Naive thymus-derived CD4-positive, alpha-beta T cell (primary cell): ENCODE results near the gene SNX25. TPM values are rescaled to one million over a fixed set of nuclear protein-coding genes. Genes with fewer than 3 reads are reported as not detected.

Experiments used
- ATAC-seq: fragments of 150-1000 bp; cut with Tn5 transposase; 2 replicates; pipeline ENCODE4 v1.10.0; 2021; ENCODE audit warnings: mild to moderate bottlenecking, moderate library complexity
- CTCF ChIA-PET: fragments of 350-600 bp; sonication (Branson Sonifier 250); formaldehyde crosslinking; loops from one replicate; lab custom pipeline; 2021; ENCODE audit warnings: antibody characterized with exemption; lab: Charles Lee
- POLR2A ChIA-PET: fragments of 350-600 bp; sonication (Branson Sonifier 250); formaldehyde crosslinking; loops from one replicate; lab custom pipeline; 2021; ENCODE audit warnings: antibody characterized with exemption, inconsistent platforms; lab: Charles Lee
- DNase-seq, 9 donors: peaks; one replicate each; pipeline versions ENCODE4 v3.0.0 to v3.0.0-alpha.2; 2020 to 2022; ENCODE audit warnings: mixed read lengths in 1 of 9
- H3K27ac ChIP-seq: one replicate; pipeline ENCODE4 v1.7.0; 2013; ENCODE audit warnings: mild to moderate bottlenecking, low read depth, low read length, moderate library complexity
- H3K27me3 ChIP-seq, 2 donors: one replicate each; pipeline ENCODE4 v1.7.0; 2013; ENCODE audit warnings: low read length in 2 of 2, mild to moderate bottlenecking in 2 of 2, moderate library complexity in 2 of 2; ENCODE audit not compliant: control insufficient read depth in 2 of 2, insufficient read depth in 2 of 2
- H3K36me3 ChIP-seq, 3 experiments: 1 replicate in 2 of 3; 2 replicates in 1 of 3; pipeline ENCODE4 v1.7.0; 2013; ENCODE audit warnings: low read length in 3 of 3, mild to moderate bottlenecking in 3 of 3, moderate library complexity in 1 of 3; ENCODE audit not compliant: insufficient read depth in 3 of 3, control insufficient read depth in 2 of 3
- H3K4me1 ChIP-seq, 2 donors: one replicate each; pipeline ENCODE4 v1.7.0; 2013; ENCODE audit warnings: low read length in 2 of 2, mild to moderate bottlenecking in 2 of 2, moderate library complexity in 1 of 2; ENCODE audit not compliant: control insufficient read depth in 2 of 2, insufficient read depth in 2 of 2
- H3K4me3 ChIP-seq: 2 replicates; pipeline ENCODE4 v1.7.0; 2013; ENCODE audit warnings: mild to moderate bottlenecking, low read length
- H3K9me3 ChIP-seq, 3 experiments: 1 replicate in 2 of 3; 2 replicates in 1 of 3; pipeline ENCODE4 v1.7.0; 2013; ENCODE audit warnings: low read length in 3 of 3; ENCODE audit not compliant: control insufficient read depth in 2 of 3
- H3K27ac Mint-ChIP-seq, 9 donors: one replicate each; pipeline ENCODE4 v1.8.0; 2020 to 2022; ENCODE audit warnings: mixed read lengths in 9 of 9, mild to moderate bottlenecking in 8 of 9, moderate library complexity in 5 of 9, inconsistent platforms in 2 of 9
- H3K27me3 Mint-ChIP-seq, 5 donors: one replicate each; pipeline ENCODE4 v1.8.0; 2021 to 2022; ENCODE audit warnings: mixed read lengths in 5 of 5, mild to moderate bottlenecking in 1 of 5
- H3K36me3 Mint-ChIP-seq, 5 donors: one replicate each; pipeline ENCODE4 v1.8.0; 2020 to 2022; ENCODE audit warnings: mixed read lengths in 5 of 5, mild to moderate bottlenecking in 3 of 5, inconsistent platforms in 1 of 5
- H3K4me1 Mint-ChIP-seq, 7 donors: one replicate each; pipeline ENCODE4 v1.8.0; 2020 to 2022; ENCODE audit warnings: mixed read lengths in 7 of 7, mild to moderate bottlenecking in 3 of 7, inconsistent platforms in 1 of 7
- H3K4me3 Mint-ChIP-seq, 10 donors: one replicate each; pipeline ENCODE4 v1.8.0; 2020 to 2022; ENCODE audit warnings: mild to moderate bottlenecking in 10 of 10, mixed read lengths in 10 of 10, moderate library complexity in 6 of 10, inconsistent platforms in 2 of 10
- H3K9me3 Mint-ChIP-seq, 11 donors: one replicate each; pipeline ENCODE4 v1.8.0; 2020 to 2022; ENCODE audit warnings: mixed read lengths in 11 of 11, mild to moderate bottlenecking in 4 of 11, inconsistent platforms in 1 of 11, moderate library complexity in 1 of 11
- intact Hi-C, 2 donors: fragments of 100-400 bp; cut with micrococcal nuclease; formaldehyde crosslinking; loops; one replicate each; pipeline ENCODE4 v1.15.1; 2023
- polyA plus RNA-seq, 2 donors: library from polyadenylated mRNA; unstranded; fragments of 300-500 nt; fragmentation: Illumina TruSeq; gene quantifications; one replicate each; pipeline ENCODE4 v1.2.3, GENCODE V29; 2021
- total RNA-seq, 6 experiments: library from RNA in 5 of 6; stranded (reverse) in 5 of 6; gene quantifications; 1 replicate in 5 of 6; 2 replicates in 1 of 6; pipeline ENCODE4 v1.2.3 and lab custom pipeline; 2021 to 2026

The SNX25 gene
- total and polyA plus RNA-seq, 7 experiments from 2014 or later: 3.9 to 18.9 (median 9.8) TPM

GRCh38 chr4:185351691-185352090 lies 142.3 kb downstream of the SNX25 start:
- Histone ChIP-seq H3K4me1 (no peaks in the 10 kb centered on the region), H3K9me3 (no peaks in the 10 kb centered on the region), H3K27me3 (no peaks in the 10 kb centered on the region), H3K27ac (no peak overlapping the region), H3K36me3 (no peaks in the 10 kb centered on the region), H3K4me3 (no peak overlapping the region)
- no peak overlapping the region for H3K4me3 Mint-ChIP-seq
- intact Hi-C loops: no loop called here
- no peak overlapping the region for H3K27ac Mint-ChIP-seq
- H3K9me3 Mint-ChIP-seq: peaks cover 0 to 1% (median 0%) of the 10 kb centered on the region in 11 donors
- peaks cover 32 to 66% (median 48%) of the 10 kb centered on the region in 5 donors for H3K36me3 Mint-ChIP-seq
- H3K27me3 Mint-ChIP-seq: no peaks in the 10 kb centered on the region
- ChIA-PET POLR2A (no interaction called here), CTCF (no interaction called here)
- H3K4me1 Mint-ChIP-seq: peaks cover 0 to 14% (median 0%) of the 10 kb centered on the region in 7 donors
- ATAC-seq (no peak), DNase-seq (no peak)

GRCh38 chr4:185352202-185352601 lies 142.8 kb downstream of the SNX25 start:
- ChIA-PET POLR2A (no interaction called here), CTCF (no interaction called here)
- H3K27me3 ChIP-seq: no peaks in the 10 kb centered on the region
- no peaks in the 10 kb centered on the region for H3K36me3 ChIP-seq
- Mint-ChIP-seq H3K9me3 (peaks cover 0 to 1% (median 0%) of the 10 kb centered on the region in 11 donors), H3K36me3 (peaks cover 27 to 66% (median 43%) of the 10 kb centered on the region in 5 donors), H3K4me3 (no peak overlapping the region), H3K27ac (no peak overlapping the region), H3K27me3 (no peaks in the 10 kb centered on the region), H3K4me1 (peaks cover 0 to 10% (median 0%) of the 10 kb centered on the region in 7 donors)
- H3K4me3 ChIP-seq: no peak overlapping the region
- H3K4me1 ChIP-seq: no peaks in the 10 kb centered on the region
- no peak overlapping the region for H3K27ac ChIP-seq
- intact Hi-C loops: no loop called here
- no peaks in the 10 kb centered on the region for H3K9me3 ChIP-seq
- ATAC-seq (no peak), DNase-seq (no peak)

- Mint-ChIP-seq H3K4me1 (peaks cover 0 to 10% (median 0%) of the 10 kb centered on the region in 7 donors), H3K27ac (peak overlapping the region in 1 of 9 donors; percentile 31), H3K4me3 (no peak overlapping the region), H3K9me3 (peaks cover 0 to 1% (median 0%) of the 10 kb centered on the region in 11 donors), H3K27me3 (no peaks in the 10 kb centered on the region), H3K36me3 (peaks cover 24 to 66% (median 41%) of the 10 kb centered on the region in 5 donors)
- H3K4me3 ChIP-seq: no peak overlapping the region
- H3K36me3 ChIP-seq: no peaks in the 10 kb centered on the region
- no peak for DNase-seq
- no peak for ATAC-seq
- H3K4me1 ChIP-seq: no peaks in the 10 kb centered on the region
- intact Hi-C loops: no loop called here
- CTCF ChIA-PET: no interaction called here
- no peaks in the 10 kb centered on the region for H3K27me3 ChIP-seq
- H3K27ac ChIP-seq: no peak overlapping the region
- H3K9me3 ChIP-seq: no peaks in the 10 kb centered on the region
- POLR2A ChIA-PET: no interaction called here
Measured at GRCh38 chr4:185352741-185353140, 143.3 kb downstream of the SNX25 start.

GRCh38 chr4:185357211-185357610 lies 147.8 kb downstream of the SNX25 start:
- DNase-seq: no peak
- Histone ChIP-seq H3K36me3 (no peaks in the 10 kb centered on the region), H3K9me3 (no peaks in the 10 kb centered on the region), H3K27me3 (no peaks in the 10 kb centered on the region), H3K4me3 (no peak overlapping the region), H3K4me1 (no peaks in the 10 kb centered on the region), H3K27ac (no peak overlapping the region)
- peaks cover 9 to 45% (median 20%) of the 10 kb centered on the region in 5 donors for H3K36me3 Mint-ChIP-seq
- ChIA-PET CTCF (no interaction called here), POLR2A (no interaction called here)
- no peaks in the 10 kb centered on the region for H3K9me3 Mint-ChIP-seq
- no peaks in the 10 kb centered on the region for H3K27me3 Mint-ChIP-seq
- peaks cover 0 to 5% (median 0%) of the 10 kb centered on the region in 7 donors for H3K4me1 Mint-ChIP-seq
- intact Hi-C loops: no loop called here
- no peak overlapping the region for H3K27ac Mint-ChIP-seq
- ATAC-seq: no peak
- no peak overlapping the region for H3K4me3 Mint-ChIP-seq

- Mint-ChIP-seq H3K9me3 (no peaks in the 10 kb centered on the region), H3K36me3 (peaks cover 8 to 39% (median 14%) of the 10 kb centered on the region in 5 donors), H3K27ac (no peak overlapping the region), H3K27me3 (no peaks in the 10 kb centered on the region), H3K4me3 (no peak overlapping the region), H3K4me1 (no peaks in the 10 kb centered on the region)
- intact Hi-C loops: no loop called here
- Histone ChIP-seq H3K9me3 (no peaks in the 10 kb centered on the region), H3K36me3 (no peaks in the 10 kb centered on the region), H3K27me3 (no peaks in the 10 kb centered on the region), H3K4me3 (no peak overlapping the region), H3K27ac (no peak overlapping the region), H3K4me1 (no peaks in the 10 kb centered on the region)
- CTCF ChIA-PET: no interaction called here
- ATAC-seq: no peak
- DNase-seq: no peak
- POLR2A ChIA-PET: no interaction called here
Measured at GRCh38 chr4:185357733-185358440, 148.5 kb downstream of the SNX25 start.

GRCh38 chr4:185358514-185358913 lies 149.1 kb downstream of the SNX25 start:
- Histone ChIP-seq H3K36me3 (no peaks in the 10 kb centered on the region), H3K27me3 (no peaks in the 10 kb centered on the region), H3K9me3 (no peaks in the 10 kb centered on the region), H3K27ac (no peak overlapping the region), H3K4me1 (no peaks in the 10 kb centered on the region), H3K4me3 (no peak overlapping the region)
- H3K27me3 Mint-ChIP-seq: no peaks in the 10 kb centered on the region
- no peak for DNase-seq
- no peaks in the 10 kb centered on the region for H3K9me3 Mint-ChIP-seq
- CTCF ChIA-PET: no interaction called here
- POLR2A ChIA-PET: no interaction called here
- no peaks in the 10 kb centered on the region for H3K4me1 Mint-ChIP-seq
- intact Hi-C loops: no loop called here
- H3K27ac Mint-ChIP-seq: no peak overlapping the region
- H3K4me3 Mint-ChIP-seq: no peak overlapping the region
- H3K36me3 Mint-ChIP-seq: peaks cover 4 to 40% (median 11%) of the 10 kb centered on the region in 5 donors
- ATAC-seq: no peak

- Mint-ChIP-seq H3K27ac (no peak overlapping the region), H3K4me1 (no peaks in the 10 kb centered on the region), H3K4me3 (no peak overlapping the region), H3K27me3 (no peaks in the 10 kb centered on the region), H3K36me3 (peaks cover 4 to 39% (median 10%) of the 10 kb centered on the region in 5 donors), H3K9me3 (no peaks in the 10 kb centered on the region)
- Histone ChIP-seq H3K4me1 (no peaks in the 10 kb centered on the region), H3K36me3 (no peaks in the 10 kb centered on the region), H3K9me3 (no peaks in the 10 kb centered on the region), H3K27me3 (no peaks in the 10 kb centered on the region), H3K27ac (no peak overlapping the region), H3K4me3 (no peak overlapping the region)
- DNase-seq (no peak), ATAC-seq (no peak)
- ChIA-PET CTCF (no interaction called here), POLR2A (no interaction called here)
- intact Hi-C loops: no loop called here
Measured at GRCh38 chr4:185358959-185359358, 149.6 kb downstream of the SNX25 start.
